DMS79 (cell line): ENCODE data around the gene PARD3.

Source experiments
- DNase-seq: peaks from one replicate; lab custom pipeline; 2025; lab: John Stamatoyannopoulos, UW

Gene PARD3

GRCh38 chr10:34252111-34252510 lies 563.0 kb downstream of the PARD3 start:
- DNase-seq: no peak

- DNase-seq: no peak
Measured at GRCh38 chr10:34251177-34251576, 563.9 kb downstream of the PARD3 start.

- DNase-seq: no peak
Measured at GRCh38 chr10:34250722-34251121, 564.4 kb downstream of the PARD3 start.

GRCh38 chr10:34249634-34250033 lies 565.5 kb downstream of the PARD3 start:
- DNase-seq: no peak

GRCh38 chr10:34247560-34247959 lies 567.5 kb downstream of the PARD3 start:
- DNase-seq: no peak

GRCh38 chr10:34244756-34245484 lies 570.2 kb downstream of the PARD3 start:
- DNase-seq: no peak

- no peak for DNase-seq
Measured at GRCh38 chr10:34241226-34242000, 573.7 kb downstream of the PARD3 start.

GRCh38 chr10:34240039-34240438 lies 575.1 kb downstream of the PARD3 start:
- DNase-seq: no peak

GRCh38 chr10:34237898-34238455 lies 577.1 kb downstream of the PARD3 start:
- DNase-seq: no peak

- DNase-seq: no peak
Measured at GRCh38 chr10:34236931-34237330, 578.2 kb downstream of the PARD3 start.

- DNase-seq: no peak
Measured at GRCh38 chr10:34235164-34235832, 579.8 kb downstream of the PARD3 start.

- no peak for DNase-seq
Measured at GRCh38 chr10:34232481-34232880, 582.6 kb downstream of the PARD3 start.

- no peak for DNase-seq
Measured at GRCh38 chr10:34231441-34232180, 583.5 kb downstream of the PARD3 start.

- DNase-seq: no peak
Measured at GRCh38 chr10:34229917-34230316, 585.2 kb downstream of the PARD3 start.

- no peak for DNase-seq
Measured at GRCh38 chr10:34228066-34228465, 587.0 kb downstream of the PARD3 start.

GRCh38 chr10:34224639-34225038 lies 590.5 kb downstream of the PARD3 start:
- DNase-seq: no peak

GRCh38 chr10:34223658-34224057 lies 591.4 kb downstream of the PARD3 start:
- DNase-seq: no peak

GRCh38 chr10:34222359-34222758 lies 592.7 kb downstream of the PARD3 start:
- no peak for DNase-seq

- no peak for DNase-seq
Measured at GRCh38 chr10:34219753-34220548, 595.1 kb downstream of the PARD3 start.

GRCh38 chr10:34217524-34217923 lies 597.6 kb downstream of the PARD3 start:
- no peak for DNase-seq

- no peak for DNase-seq
Measured at GRCh38 chr10:34216348-34216945, 598.6 kb downstream of the PARD3 start.
